ENCODE results near the gene LIPM. TPM values are rescaled to one million over a fixed set of nuclear protein-coding genes. Genes with fewer than 3 reads are reported as not detected.

The LIPM gene
- total and polyA plus RNA-seq, 7 donors: not detected

DNA sequence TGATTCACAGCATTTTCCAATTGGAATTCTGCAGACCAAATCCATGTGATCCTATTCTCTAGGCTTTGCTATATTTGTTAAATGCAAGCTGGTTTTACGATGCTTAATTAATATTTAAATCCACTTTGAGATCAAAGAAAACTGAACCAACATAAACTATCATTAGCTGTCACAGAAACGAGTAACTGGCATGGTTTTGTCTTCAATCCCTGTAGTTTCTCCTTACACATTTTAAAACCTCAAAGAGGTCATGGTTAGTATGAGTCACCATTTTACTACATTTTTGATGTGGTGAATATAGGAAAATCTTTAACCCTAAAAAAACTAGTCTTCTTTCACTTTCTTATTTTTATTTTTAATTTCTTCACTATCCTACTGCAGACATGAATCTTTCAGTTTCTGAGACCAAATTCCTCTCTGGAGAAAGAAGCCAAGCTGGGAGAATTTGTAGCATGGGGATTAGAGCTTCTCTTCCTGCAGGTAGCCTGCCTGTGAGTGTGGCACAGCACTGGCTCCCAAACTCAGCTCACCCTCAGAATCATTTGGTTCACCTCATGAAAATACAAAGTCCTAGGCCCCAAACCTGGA is 8.7 kb upstream of the LIPM start:
- 38 to 47% (median 39%) methylated on average over 2 of the region's 2 CpGs for whole genome bisulfite sequencing, 3 donors
- intact Hi-C loops (cut with DNase I): no loop called here
- no peak overlapping the region for H3K4me3 ChIP-seq
- no peak overlapping the region for H3K27ac ChIP-seq
- peaks cover 0 to 2% (median 0%) of the 10 kb centered on the region in 3 donors for H3K27me3 ChIP-seq (ENCODE audit: insufficient read depth in 3 of 3, low read length in 2 of 3)
- TF ChIP-seq, protein P1, sequence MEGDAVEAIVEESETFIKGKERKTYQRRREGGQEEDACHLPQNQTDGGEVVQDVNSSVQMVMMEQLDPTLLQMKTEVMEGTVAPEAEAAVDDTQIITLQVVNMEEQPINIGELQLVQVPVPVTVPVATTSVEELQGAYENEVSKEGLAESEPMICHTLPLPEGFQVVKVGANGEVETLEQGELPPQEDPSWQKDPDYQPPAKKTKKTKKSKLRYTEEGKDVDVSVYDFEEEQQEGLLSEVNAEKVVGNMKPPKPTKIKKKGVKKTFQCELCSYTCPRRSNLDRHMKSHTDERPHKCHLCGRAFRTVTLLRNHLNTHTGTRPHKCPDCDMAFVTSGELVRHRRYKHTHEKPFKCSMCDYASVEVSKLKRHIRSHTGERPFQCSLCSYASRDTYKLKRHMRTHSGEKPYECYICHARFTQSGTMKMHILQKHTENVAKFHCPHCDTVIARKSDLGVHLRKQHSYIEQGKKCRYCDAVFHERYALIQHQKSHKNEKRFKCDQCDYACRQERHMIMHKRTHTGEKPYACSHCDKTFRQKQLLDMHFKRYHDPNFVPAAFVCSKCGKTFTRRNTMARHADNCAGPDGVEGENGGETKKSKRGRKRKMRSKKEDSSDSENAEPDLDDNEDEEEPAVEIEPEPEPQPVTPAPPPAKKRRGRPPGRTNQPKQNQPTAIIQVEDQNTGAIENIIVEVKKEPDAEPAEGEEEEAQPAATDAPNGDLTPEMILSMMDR (IDR thresholded peaks at IDR 0.05): no peak
- H3K36me3 ChIP-seq (ENCODE audit: insufficient read depth in 1 of 2, low read depth in 1 of 2): no peaks in the 10 kb centered on the region
- no peaks in the 10 kb centered on the region for H3K4me1 ChIP-seq
- no peak for DNase-seq
- no peak for ATAC-seq
- H3K9me3 ChIP-seq: no peaks in the 10 kb centered on the region

DNA sequence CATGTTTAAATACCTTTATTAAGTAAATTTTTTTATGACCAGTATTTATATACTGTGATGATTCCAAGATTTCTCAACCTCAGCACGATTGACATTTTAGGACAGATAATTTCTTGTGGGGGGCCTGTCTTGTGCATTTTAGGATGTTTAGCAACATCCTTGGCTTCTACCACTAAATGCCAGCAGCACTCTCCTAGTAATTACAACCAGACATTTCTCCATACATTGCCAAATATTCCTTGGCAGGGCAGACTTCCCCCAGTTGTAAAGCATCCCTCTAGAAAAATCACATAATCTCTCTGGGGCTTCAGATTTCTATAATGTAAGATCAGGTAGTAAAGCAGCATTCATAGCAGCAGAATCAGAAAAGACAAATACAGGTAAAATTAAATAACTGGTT is 7.8 kb upstream of the LIPM start:
- H3K27me3 ChIP-seq (ENCODE audit: insufficient read depth in 3 of 3, low read length in 2 of 3): peaks cover 0 to 2% (median 0%) of the 10 kb centered on the region in 3 donors
- no peaks in the 10 kb centered on the region for H3K4me1 ChIP-seq
- WGBS, 3 donors: 67 to 77% (median 69%) methylated on average over 1 of the region's 1 CpG
- H3K4me3 ChIP-seq: no peak overlapping the region
- intact Hi-C loops (cut with DNase I): no loop called here
- ATAC-seq (no peak), DNase-seq (no peak)
- H3K9me3 ChIP-seq: no peaks in the 10 kb centered on the region
- H3K36me3 ChIP-seq (ENCODE audit: insufficient read depth in 1 of 2, low read depth in 1 of 2): no peaks in the 10 kb centered on the region
- H3K27ac ChIP-seq: no peak overlapping the region
- TF ChIP-seq, protein P1 (IDR thresholded peaks at IDR 0.05): no peak

DNA sequence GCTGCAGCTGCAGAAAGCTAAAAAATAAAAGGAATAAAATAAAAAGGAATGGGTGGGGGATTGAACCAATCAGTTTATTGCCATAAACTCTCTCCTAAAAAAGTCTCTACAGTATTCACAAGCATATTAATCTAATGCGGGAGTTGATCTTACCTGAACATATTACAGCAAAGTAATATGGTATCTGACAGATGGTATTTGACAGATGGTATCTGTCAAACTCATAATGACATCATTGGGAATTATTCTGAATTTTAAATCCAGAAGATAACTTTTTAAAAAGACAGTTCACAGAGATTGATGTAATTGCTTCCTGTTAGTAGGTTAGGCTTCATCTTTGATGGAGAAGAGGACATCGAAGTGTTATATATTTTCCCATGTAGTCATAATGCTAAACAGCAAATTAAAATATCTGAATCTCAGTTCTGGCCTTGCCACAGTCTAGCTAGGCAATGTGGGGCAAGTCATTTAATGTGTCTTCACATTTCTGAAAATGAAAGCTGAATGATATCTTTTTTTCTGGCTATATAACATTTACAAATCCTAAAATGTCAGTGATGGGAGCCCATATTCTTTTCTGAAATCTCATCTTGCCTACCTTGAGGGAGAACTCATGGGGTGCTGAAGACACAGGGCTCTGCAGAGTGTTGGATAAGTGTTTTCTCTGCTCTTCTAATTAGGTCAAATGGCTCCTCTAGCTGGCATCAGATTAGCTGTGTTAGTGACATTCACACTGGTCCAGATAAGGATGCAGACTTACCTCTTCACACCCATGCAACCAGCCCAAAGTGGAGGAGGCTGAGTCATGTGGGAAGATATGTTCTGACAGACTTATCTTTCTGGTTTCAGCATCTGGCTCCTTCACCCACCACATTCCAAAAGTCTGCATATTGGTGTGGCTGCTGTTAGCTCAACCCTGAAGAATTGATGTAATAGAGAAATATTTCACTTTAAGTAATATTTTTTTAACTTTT is 2.1 kb upstream of the LIPM start:
- Histone ChIP-seq H3K27ac (no peak overlapping the region), H3K4me3 (no peak overlapping the region), H3K4me1 (no peaks in the 10 kb centered on the region), H3K9me3 (no peaks in the 10 kb centered on the region), H3K27me3 (ENCODE audit: insufficient read depth in 3 of 3, low read length in 2 of 3) (peaks cover 0 to 2% (median 0%) of the 10 kb centered on the region in 3 donors), H3K36me3 (ENCODE audit: insufficient read depth in 1 of 2, low read depth in 1 of 2) (no peaks in the 10 kb centered on the region)
- no peak for ATAC-seq
- WGBS, 3 donors: 80 to 88% (median 85%) methylated on average over 2 of the region's 2 CpGs
- intact Hi-C loops (cut with DNase I): no loop called here
- DNase-seq: no peak
- TF ChIP-seq, protein P1 (IDR thresholded peaks at IDR 0.05): no peak

DNA sequence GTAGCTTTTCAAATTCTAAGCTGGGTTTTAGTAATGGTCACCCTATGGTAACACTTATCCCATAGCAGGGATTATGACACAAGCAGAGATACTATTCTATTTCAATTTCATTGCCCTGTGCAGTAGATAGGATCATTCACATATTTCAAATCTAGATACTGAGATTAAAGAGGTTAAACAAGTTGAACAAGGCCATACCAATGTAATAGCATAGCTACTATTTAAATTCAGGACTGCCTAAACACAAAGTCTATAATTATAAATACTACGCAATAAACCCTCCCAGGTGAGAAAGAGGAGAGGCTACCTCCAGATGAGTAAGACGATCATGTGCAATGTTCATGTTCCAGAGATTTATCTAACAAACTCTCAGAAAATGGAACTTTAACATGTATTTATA is 1.1 kb downstream of the LIPM start:
- H3K27me3 ChIP-seq (ENCODE audit: insufficient read depth in 3 of 3, low read length in 2 of 3): no peaks in the 10 kb centered on the region
- no peak for DNase-seq
- intact Hi-C loops (cut with DNase I): no loop called here
- no peaks in the 10 kb centered on the region for H3K9me3 ChIP-seq
- no peak overlapping the region for H3K4me3 ChIP-seq
- H3K36me3 ChIP-seq (ENCODE audit: insufficient read depth in 1 of 2, low read depth in 1 of 2): no peaks in the 10 kb centered on the region
- 87 to 90% (median 89%) methylated on average over 2 of the region's 2 CpGs for WGBS, 3 donors
- ATAC-seq: no peak
- TF ChIP-seq, protein P1 (IDR thresholded peaks at IDR 0.05): no peak
- no peak overlapping the region for H3K27ac ChIP-seq
- H3K4me1 ChIP-seq: no peaks in the 10 kb centered on the region
